NCI-H146 treated with DMSO at 0.1 percent for 48 hours (cell line): ENCODE measurements around the gene GNG14.
"Not testable (repeated sequence)": the region's sequence is repeated elsewhere in the genome, so short reads cannot be mapped to it uniquely, and the experiment has no call there.

ENCODE experiments used
- DNase-seq: peaks from one replicate; lab custom pipeline; 2025; ENCODE audit not compliant: unreplicated experiment; lab: John Stamatoyannopoulos, UW

GNG14 gene

GRCh38 chr19:12666265-12667048, 21.3 kb upstream of the GNG14 start, which contains the start of the genes MAN2B1 and WDR83:
Gene MAN2B1, minus strand, starts transcription at chr19:12666742. Its CDS starts 41 bp downstream, at chr19:12666701.
Gene WDR83, plus strand, starts transcription at chr19:12666807. Its CDS starts 2,984 bp downstream, at chr19:12669791.
- DNase-seq, result peak; percentile 83

DNA sequence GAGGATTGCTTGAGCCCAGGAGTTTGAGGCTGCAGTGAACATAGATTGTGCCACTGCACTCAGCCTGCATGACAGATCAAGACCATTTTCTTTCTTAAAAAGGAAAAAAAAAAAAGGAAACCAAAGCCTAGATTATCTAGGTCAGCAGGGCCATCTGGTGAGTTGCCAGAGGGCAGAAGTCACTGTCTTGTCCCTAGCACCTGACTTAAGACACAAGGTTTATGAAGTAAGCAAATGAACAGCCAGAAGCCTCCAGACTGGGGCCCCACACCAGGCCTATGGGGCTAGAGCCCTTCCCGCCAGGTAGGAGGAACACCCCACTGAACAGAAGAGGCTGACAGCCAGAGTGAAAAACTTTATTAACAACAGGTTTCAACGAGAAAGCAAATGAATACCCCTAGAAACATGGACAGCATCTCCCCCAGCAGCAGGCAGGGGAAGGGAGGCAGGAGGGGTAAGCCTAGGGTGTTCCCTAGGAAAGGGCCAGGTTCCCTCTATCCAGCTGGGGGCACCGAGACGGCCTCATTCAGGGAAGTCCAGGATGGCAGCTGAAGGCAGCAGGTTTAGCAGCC, 20.0 kb upstream of the GNG14 start:
- no peak for DNase-seq

GRCh38 chr19:12668346-12668745, 19.5 kb upstream of the GNG14 start:
- DNase-seq, result no peak

- no peak for DNase-seq
Measured at GRCh38 chr19:12668932-12669269, 18.9 kb upstream of the GNG14 start.

DNA sequence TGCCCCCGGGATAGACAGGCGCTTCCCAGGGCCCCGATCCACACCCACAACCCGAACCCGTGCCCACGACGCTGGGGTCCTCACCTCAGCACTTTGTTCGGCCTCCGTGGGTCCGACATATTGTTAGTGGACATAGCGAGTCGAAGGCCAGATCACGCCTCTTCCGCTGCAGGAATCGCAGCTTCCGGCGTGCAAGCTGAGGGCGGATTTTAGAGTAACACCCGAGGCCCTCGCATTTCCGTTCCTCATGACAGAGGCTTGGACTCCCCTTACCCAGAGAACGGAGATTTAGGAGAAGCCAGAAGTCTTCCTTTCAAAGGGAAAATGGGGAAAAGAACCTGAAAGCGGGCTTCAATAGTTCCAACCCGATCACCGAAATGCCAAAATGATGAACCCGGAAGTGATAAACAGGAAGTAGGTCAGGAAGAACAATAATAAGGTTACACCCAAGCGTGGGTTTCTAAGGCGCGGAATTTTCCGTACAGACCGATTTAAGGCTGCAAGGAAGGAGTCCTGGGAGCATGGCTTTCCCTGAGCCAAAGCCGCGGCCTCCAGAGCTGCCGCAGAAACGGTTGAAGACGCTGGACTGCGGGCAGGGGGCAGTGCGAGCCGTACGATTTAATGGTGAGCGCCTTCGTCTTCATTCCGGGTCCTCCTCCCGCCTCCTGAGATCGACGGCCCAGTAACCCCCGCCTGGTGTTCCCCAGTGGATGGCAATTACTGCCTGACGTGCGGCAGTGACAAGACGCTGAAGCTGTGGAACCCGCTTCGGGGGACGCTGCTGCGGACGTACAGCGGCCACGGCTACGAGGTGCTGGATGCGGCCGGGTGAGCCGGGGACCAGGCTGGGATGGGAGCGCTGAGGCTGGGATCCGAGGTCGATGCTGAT, 18.3 kb upstream of the GNG14 start:
- peak; percentile 92 for DNase-seq

- no peak for DNase-seq
Measured at GRCh38 chr19:12670159-12670928, 17.5 kb upstream of the GNG14 start.

DNA sequence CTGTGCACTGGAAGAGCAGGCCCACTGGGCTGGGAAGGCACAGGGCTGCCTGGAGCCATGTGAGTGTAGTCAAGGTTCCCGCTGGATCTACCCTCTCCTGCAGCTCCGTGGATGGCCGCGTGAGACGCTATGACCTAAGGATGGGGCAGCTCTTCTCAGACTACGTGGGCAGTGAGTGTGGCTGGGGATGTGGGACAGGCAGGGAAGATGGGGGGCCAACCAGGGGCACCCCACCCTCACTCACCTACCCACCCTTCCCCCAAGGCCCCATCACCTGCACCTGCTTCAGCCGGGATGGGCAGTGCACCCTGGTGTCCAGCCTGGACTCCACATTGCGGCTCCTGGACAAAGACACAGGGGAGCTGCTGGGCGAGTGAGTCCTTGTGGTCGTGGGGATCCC, 15.1 kb upstream of the GNG14 start:
- DNase-seq, result no peak

DNA sequence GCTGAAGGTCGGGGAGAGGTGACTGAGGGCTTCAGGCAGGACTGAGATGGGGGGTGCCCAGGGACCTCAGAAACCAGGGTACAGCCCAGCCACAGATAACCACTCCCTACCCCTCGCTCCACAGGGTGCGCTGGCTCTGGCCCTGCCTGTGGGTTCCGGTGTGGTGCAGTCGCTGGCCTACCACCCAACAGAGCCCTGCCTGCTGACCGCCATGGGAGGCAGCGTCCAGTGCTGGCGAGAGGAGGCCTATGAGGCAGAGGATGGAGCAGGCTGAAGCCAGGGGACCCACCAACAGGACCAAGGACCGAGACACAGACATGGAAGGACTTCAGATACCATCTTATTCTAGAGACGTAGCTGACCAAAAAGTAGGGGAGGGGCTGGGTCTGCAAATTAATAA, 12.4 kb upstream of the GNG14 start:
- no peak for DNase-seq

DNA sequence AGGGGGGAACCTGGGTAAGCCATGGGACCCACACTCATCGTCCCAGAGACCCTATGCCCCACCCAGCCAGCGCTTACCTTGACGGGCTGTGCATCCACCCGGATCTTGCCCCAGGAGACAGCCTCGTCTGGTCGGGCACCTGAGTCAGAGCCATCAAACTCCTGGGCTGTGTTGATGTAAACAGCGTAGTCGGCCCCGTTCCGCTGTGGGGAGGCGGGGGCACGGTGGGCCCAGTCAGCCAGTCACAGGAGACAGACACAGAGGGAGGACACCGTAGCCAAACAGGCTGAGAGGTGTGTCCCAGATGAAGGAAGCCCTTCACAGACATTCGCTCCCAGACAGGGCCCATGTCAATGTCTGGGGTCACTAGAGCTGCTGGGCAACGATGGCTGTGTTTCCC, 11.9 kb upstream of the GNG14 start:
- no peak for DNase-seq

DNA sequence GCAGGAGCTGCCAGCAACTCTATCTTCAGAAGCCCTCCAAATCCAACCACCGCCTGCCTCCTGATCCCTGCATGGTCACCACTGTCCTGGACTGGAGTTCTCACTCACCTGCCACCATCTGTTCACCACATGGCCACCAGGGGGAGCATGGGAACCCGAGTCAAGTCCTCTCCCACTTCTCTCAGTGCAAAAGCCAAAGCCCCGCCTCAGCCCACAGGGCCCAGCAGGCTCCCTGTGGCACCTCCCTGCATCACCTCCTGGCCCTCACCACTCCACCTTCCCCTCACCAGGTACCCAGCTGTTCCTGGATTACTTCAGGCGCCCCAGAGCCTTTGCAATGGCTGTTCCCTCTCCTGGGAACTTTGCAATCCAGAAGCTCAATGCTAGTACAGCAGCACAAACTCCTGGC, 11.4 kb upstream of the GNG14 start:
- peak; percentile 69 for DNase-seq

DNA sequence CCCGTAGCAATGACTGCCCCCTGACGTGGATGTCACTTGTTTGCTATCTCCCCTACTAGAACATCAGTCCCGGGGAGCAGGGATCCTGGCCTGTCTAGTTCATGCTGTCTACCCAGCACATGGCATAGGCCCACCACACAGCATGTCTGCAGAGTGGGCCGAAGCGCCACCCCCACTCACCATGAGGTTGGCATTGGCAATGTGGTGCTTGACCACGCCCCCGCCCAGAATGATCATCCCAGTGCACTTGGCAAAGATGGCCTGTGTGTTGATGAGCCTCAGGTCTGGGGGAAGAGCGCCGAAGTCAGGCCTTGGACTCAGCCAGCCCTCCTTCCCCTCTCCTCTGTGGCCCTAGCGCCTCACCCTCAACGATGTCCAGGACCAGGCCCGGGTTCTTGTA, 10.9 kb upstream of the GNG14 start:
- DNase-seq, result no peak

GRCh38 chr19:12678039-12678438, 9.8 kb upstream of the GNG14 start:
- DNase-seq, result not testable (repeated sequence)

- DNase-seq, result no peak
Measured at GRCh38 chr19:12680034-12680433, 7.8 kb upstream of the GNG14 start.

GRCh38 chr19:12681074-12681987, 6.5 kb upstream of the GNG14 start, which contains the start of gene DHPS:
Gene DHPS, minus strand, starts transcription at chr19:12681880. Its CDS starts 114 bp downstream, at chr19:12681766.
- peak; percentile 99 for DNase-seq

GRCh38 chr19:12685831-12686230, 2.0 kb upstream of the GNG14 start:
- DNase-seq, result no peak

- no peak for DNase-seq
Measured at GRCh38 chr19:12689012-12689411, 1.2 kb downstream of the GNG14 start.

GRCh38 chr19:12689581-12690216, 1.9 kb downstream of the GNG14 start:
- DNase-seq, result no peak

DNA sequence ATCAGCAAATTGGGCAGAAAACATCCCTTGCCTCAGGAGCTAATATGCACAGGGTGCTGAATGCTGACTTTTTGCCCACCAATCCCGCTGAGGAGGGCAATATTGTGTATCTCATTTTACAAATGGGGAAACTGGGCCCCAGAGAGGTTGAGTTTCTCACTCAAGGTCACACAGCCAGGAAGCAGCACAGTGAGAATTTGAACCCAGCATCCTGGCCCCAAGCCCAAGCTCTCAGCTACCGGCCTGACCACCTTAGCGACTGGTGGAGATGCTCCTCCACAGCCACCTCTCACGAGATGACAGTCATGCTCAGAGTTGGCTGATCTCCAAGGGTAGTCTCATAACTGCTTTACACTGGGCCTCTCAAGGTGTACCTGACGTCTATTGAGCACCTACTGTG, 5.2 kb downstream of the GNG14 start:
- no peak for DNase-seq

GRCh38 chr19:12694641-12695040, 6.8 kb downstream of the GNG14 start:
- no peak for DNase-seq
